Neural cell (in vitro differentiated cells): ENCODE measurements around the gene WDR17.

Experiments used
- POLR2AphosphoS5 ChIP-seq: IDR thresholded peaks from 2 replicates; pipeline ENCODE4 v1.6.1; 2012
- RAD21 ChIP-seq: fragments of 450-650 bp; conservative IDR thresholded peaks from 2 replicates; pipeline ENCODE4 v1.6.1; 2014; ENCODE audit warnings: antibody characterized with exemption, mild to moderate bottlenecking, moderate library complexity
- TAF1 ChIP-seq: IDR thresholded peaks from 2 replicates; pipeline ENCODE4 v1.6.1; 2012; ENCODE audit warnings: low read depth
- TF ChIP-seq, protein P1 (sequence below): fragments of 450-650 bp; IDR thresholded peaks from 2 replicates; pipeline ENCODE4 v1.5.1; 2014; ENCODE audit warnings: antibody characterized with exemption, mild to moderate bottlenecking, moderate library complexity; ENCODE audit not compliant: poor library complexity, severe bottlenecking

- TF ChIP-seq, protein P1, sequence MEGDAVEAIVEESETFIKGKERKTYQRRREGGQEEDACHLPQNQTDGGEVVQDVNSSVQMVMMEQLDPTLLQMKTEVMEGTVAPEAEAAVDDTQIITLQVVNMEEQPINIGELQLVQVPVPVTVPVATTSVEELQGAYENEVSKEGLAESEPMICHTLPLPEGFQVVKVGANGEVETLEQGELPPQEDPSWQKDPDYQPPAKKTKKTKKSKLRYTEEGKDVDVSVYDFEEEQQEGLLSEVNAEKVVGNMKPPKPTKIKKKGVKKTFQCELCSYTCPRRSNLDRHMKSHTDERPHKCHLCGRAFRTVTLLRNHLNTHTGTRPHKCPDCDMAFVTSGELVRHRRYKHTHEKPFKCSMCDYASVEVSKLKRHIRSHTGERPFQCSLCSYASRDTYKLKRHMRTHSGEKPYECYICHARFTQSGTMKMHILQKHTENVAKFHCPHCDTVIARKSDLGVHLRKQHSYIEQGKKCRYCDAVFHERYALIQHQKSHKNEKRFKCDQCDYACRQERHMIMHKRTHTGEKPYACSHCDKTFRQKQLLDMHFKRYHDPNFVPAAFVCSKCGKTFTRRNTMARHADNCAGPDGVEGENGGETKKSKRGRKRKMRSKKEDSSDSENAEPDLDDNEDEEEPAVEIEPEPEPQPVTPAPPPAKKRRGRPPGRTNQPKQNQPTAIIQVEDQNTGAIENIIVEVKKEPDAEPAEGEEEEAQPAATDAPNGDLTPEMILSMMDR, result no peak
- no peak for TF ChIP-seq POLR2AphosphoS5
- TF ChIP-seq TAF1, result no peak
- no peak for TF ChIP-seq RAD21
These were observed 128.3 kb downstream of the WDR17 start for GRCh38 chr4:176193938-176194337.
